Subcutaneous adipose tissue (tissue), 4 donors: ENCODE data around the gene KDM2B. TPM values are rescaled to one million over a fixed set of nuclear protein-coding genes. Genes with fewer than 3 reads are reported as not detected.

Source experiments
- total RNA-seq, 4 donors: library from RNA; depleted of rRNA; stranded (reverse); fragments of >200 nt; gene quantifications; one replicate each; pipeline ENCODE4 v1.1.0, GENCODE V29; 2016
- TF ChIP-seq, protein P1 (sequence below): fragments of 450-650 bp; IDR thresholded peaks from one replicate; pipeline ENCODE4 v1.5.1; 2016; ENCODE audit warnings: low read depth, mild to moderate bottlenecking, control low read depth, antibody characterized with exemption, moderate library complexity

KDM2B gene
- total RNA-seq, 4 donors from 2014 or later, result 13.9 to 22.6 (median 16.2) TPM

GRCh38 chr12:121520119-121520518 lies 60.7 kb downstream of the KDM2B start:
- TF ChIP-seq, protein P1, sequence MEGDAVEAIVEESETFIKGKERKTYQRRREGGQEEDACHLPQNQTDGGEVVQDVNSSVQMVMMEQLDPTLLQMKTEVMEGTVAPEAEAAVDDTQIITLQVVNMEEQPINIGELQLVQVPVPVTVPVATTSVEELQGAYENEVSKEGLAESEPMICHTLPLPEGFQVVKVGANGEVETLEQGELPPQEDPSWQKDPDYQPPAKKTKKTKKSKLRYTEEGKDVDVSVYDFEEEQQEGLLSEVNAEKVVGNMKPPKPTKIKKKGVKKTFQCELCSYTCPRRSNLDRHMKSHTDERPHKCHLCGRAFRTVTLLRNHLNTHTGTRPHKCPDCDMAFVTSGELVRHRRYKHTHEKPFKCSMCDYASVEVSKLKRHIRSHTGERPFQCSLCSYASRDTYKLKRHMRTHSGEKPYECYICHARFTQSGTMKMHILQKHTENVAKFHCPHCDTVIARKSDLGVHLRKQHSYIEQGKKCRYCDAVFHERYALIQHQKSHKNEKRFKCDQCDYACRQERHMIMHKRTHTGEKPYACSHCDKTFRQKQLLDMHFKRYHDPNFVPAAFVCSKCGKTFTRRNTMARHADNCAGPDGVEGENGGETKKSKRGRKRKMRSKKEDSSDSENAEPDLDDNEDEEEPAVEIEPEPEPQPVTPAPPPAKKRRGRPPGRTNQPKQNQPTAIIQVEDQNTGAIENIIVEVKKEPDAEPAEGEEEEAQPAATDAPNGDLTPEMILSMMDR, result no peak

DNA sequence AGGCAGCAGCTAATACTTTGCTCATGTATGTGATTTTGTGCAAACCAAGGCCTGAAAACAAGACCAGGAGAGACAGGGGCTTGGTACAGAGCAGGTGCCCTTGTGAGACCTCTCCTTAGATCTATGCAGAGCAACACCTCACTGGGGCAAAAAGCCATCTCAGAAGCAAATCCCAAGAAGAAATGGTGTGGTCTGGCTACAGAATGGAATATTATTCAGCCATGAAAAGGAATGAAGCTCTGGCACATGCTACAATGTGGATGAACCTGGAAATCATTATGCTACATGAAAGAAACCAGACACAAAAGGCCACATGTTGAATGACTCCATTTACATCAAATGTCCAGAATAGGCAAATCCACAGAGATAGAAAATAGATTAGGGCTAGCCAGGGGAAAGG lies 61.6 kb downstream of the KDM2B start:
- TF ChIP-seq, protein P1, result no peak

GRCh38 chr12:121518656-121519055 lies 62.2 kb downstream of the KDM2B start:
- TF ChIP-seq, protein P1, result no peak

- TF ChIP-seq, protein P1, result no peak
Observed at GRCh38 chr12:121516437-121517011, 64.3 kb downstream of the KDM2B start.

- TF ChIP-seq, protein P1, result no peak
Observed at GRCh38 chr12:121515615-121516014, 65.2 kb downstream of the KDM2B start.

GRCh38 chr12:121514184-121514742 lies 66.6 kb downstream of the KDM2B start:
- TF ChIP-seq, protein P1, result no peak

- TF ChIP-seq, protein P1, result no peak
Observed at GRCh38 chr12:121513464-121514183, 67.2 kb downstream of the KDM2B start.
